PFSK-1 (cell line): Measurements from ENCODE around the gene ZW10.

Experiments
- FOXP2 ChIP-seq: optimal IDR thresholded peaks from 2 replicates; pipeline ENCODE3; 2011; ENCODE audit warnings: borderline replicate concordance, control low read depth, inconsistent platforms; ENCODE audit not compliant: insufficient read depth; ENCODE audit errors: extremely low read length, extremely low read depth
- POLR2AphosphoS5 ChIP-seq: IDR thresholded peaks from 2 replicates; pipeline ENCODE4 v1.6.1; 2012; ENCODE audit warnings: low read depth, mild to moderate bottlenecking, control low read depth, low read length, moderate library complexity

GRCh38 chr11:113764527-113765219, 8.8 kb downstream of the ZW10 start:
- TF ChIP-seq POLR2AphosphoS5, result no peak
- TF ChIP-seq FOXP2, result no peak
